Upper lobe of left lung (tissue), 6 donors: Measurements from ENCODE around the gene BABAM2. TPM values are rescaled to one million over a fixed set of nuclear protein-coding genes. Genes with fewer than 3 reads are reported as not detected.

Experiments used
- ATAC-seq, 2 donors: fragments of 200-7000 bp; cut with Tn5 transposase; one replicate each; pipeline ENCODE4 v1.9.1; 2022; ENCODE audit warnings: mild to moderate bottlenecking in 2 of 2, moderate library complexity in 2 of 2; ENCODE audit not compliant: low FRiP score in 2 of 2
- DNase-seq, 2 donors: peaks; one replicate each; pipeline ENCODE4 v3.0.0-alpha.2; 2019 to 2020
- H3K27ac ChIP-seq, 4 donors: fragments of 200-600 bp; sonication (generic); one replicate each; pipeline ENCODE4 v1.5.1; 2016 to 2019
- H3K27me3 ChIP-seq, 4 donors: fragments of 200-600 bp; sonication (generic); one replicate each; pipeline ENCODE4 v1.5.1; 2017 to 2019
- H3K36me3 ChIP-seq, 4 donors: fragments of 200-600 bp; sonication (generic); one replicate each; pipeline ENCODE4 v1.5.1; 2016 to 2019
- H3K4me1 ChIP-seq, 4 donors: fragments of 200-600 bp; sonication (generic); one replicate each; pipeline ENCODE4 v1.5.1; 2018 to 2019
- H3K4me3 ChIP-seq, 4 donors: fragments of 200-600 bp; sonication (generic); one replicate each; pipeline ENCODE4 v1.5.1; 2017 to 2019; ENCODE audit warnings: mild to moderate bottlenecking in 2 of 4, moderate library complexity in 1 of 4
- H3K9me3 ChIP-seq, 4 donors: fragments of 200-600 bp; sonication (generic); one replicate each; pipeline ENCODE4 v1.5.1; 2018 to 2019
- CTCF ChIP-seq, 6 experiments: fragments of 450-650 bp in 4 of 6; fragments of 200-600 bp in 2 of 6; sonication (generic) in 2 of 6; IDR thresholded peaks; one replicate each; pipeline ENCODE4 v1.5.1; 2016 to 2019; ENCODE audit warnings: antibody characterized with exemption in 6 of 6
- EP300 ChIP-seq, 4 donors: sonication (generic); formaldehyde crosslinking; IDR thresholded peaks; one replicate each; pipeline ENCODE4 v1.5.1; 2017; ENCODE audit warnings: antibody characterized with exemption in 4 of 4, control low read depth in 2 of 4
- POLR2A ChIP-seq, 4 donors: fragments of 450-650 bp; IDR thresholded peaks; one replicate each; pipeline ENCODE4 v1.5.1; 2016 to 2017; ENCODE audit warnings: antibody characterized with exemption in 4 of 4, mild to moderate bottlenecking in 2 of 4
- POLR2AphosphoS5 ChIP-seq, 2 donors: sonication (generic); formaldehyde crosslinking; IDR thresholded peaks; one replicate each; pipeline ENCODE4 v1.5.1; 2017; ENCODE audit warnings: antibody characterized with exemption in 2 of 2
- WGBS, 2 donors: methylation state at CpG; one replicate each; pipeline ENCODE4 v1.1.5; 2017 to 2018; 5-methylcytosine and 5-hydroxymethylcytosine counted together
- total RNA-seq, 6 donors: library from RNA; depleted of rRNA in 4 of 6; stranded (reverse); fragments of >200 nt in 4 of 6; gene quantifications; one replicate each; pipeline versions ENCODE4 v1.1.0 to v1.2.1, GENCODE V29; 2016 to 2021
- donor health status: DM: no; HTN: no; CAD: no; lungs with moderate emphysema.
- donor health status: DM: no; HTN: yes; CAD: no; lungs with severe emphysema.

BABAM2 gene
- total RNA-seq, 6 donors from 2014 or later: 23.0 to 44.0 (median 38.2) TPM

- Histone ChIP-seq H3K9me3 (no peaks in the 10 kb centered on the region), H3K27ac (no peak overlapping the region), H3K27me3 (no peaks in the 10 kb centered on the region), H3K4me3 (no peak overlapping the region), H3K4me1 (no peaks in the 10 kb centered on the region), H3K36me3 (peaks cover 0 to 18% (median 0%) of the 10 kb centered on the region in 4 donors)
- TF ChIP-seq POLR2A (IDR thresholded peaks at IDR 0.05) (no peak), EP300 (IDR thresholded peaks at IDR 0.05) (no peak), POLR2AphosphoS5 (IDR thresholded peaks at IDR 0.05) (no peak), CTCF (IDR thresholded peaks at IDR 0.05) (no peak)
- DNase-seq: no peak
- no peak for ATAC-seq
- WGBS, 2 donors: 30 to 39% methylated on average over 1 of the region's 1 CpG
Measured at GRCh38 chr2:28247290-28247689, 356.8 kb downstream of the BABAM2 start.

- DNase-seq (no peak), ATAC-seq (no peak)
- H3K27me3 ChIP-seq: no peaks in the 10 kb centered on the region
- no peaks in the 10 kb centered on the region for H3K4me1 ChIP-seq
- H3K9me3 ChIP-seq: no peaks in the 10 kb centered on the region
- no peak overlapping the region for H3K27ac ChIP-seq
- no peak overlapping the region for H3K4me3 ChIP-seq
- H3K36me3 ChIP-seq: peaks cover 0 to 18% (median 0%) of the 10 kb centered on the region in 4 donors
- TF ChIP-seq CTCF (IDR thresholded peaks at IDR 0.05): no peak
- no peak for TF ChIP-seq POLR2A (IDR thresholded peaks at IDR 0.05)
- TF ChIP-seq POLR2AphosphoS5 (IDR thresholded peaks at IDR 0.05): no peak
- TF ChIP-seq EP300 (IDR thresholded peaks at IDR 0.05): no peak
Measured at GRCh38 chr2:28247734-28248133, 357.2 kb downstream of the BABAM2 start.

- no peak for ATAC-seq
- no peak for DNase-seq
Measured at GRCh38 chr2:28248511-28248910, 358.0 kb downstream of the BABAM2 start.

GRCh38 chr2:28250006-28250405 lies 359.5 kb downstream of the BABAM2 start:
- no peaks in the 10 kb centered on the region for H3K4me1 ChIP-seq
- TF ChIP-seq POLR2AphosphoS5 (IDR thresholded peaks at IDR 0.05) (no peak), EP300 (IDR thresholded peaks at IDR 0.05) (no peak), POLR2A (IDR thresholded peaks at IDR 0.05) (no peak), CTCF (IDR thresholded peaks at IDR 0.05) (no peak)
- no peak overlapping the region for H3K27ac ChIP-seq
- H3K27me3 ChIP-seq: no peaks in the 10 kb centered on the region
- peaks cover 0 to 12% (median 0%) of the 10 kb centered on the region in 4 donors for H3K36me3 ChIP-seq
- no peaks in the 10 kb centered on the region for H3K9me3 ChIP-seq
- ATAC-seq (no peak), DNase-seq (no peak)
- WGBS, 2 donors: 92 to 97% methylated on average over 4 of the region's 4 CpGs
- H3K4me3 ChIP-seq: no peak overlapping the region

More at GRCh38 chr2:28248511-28248910, 358.0 kb downstream of the BABAM2 start:
- no peak overlapping the region for H3K27ac ChIP-seq
- no peaks in the 10 kb centered on the region for H3K27me3 ChIP-seq
- 96 to 97% methylated on average over 2 of the region's 2 CpGs for WGBS, 2 donors
- H3K9me3 ChIP-seq: no peaks in the 10 kb centered on the region
- H3K36me3 ChIP-seq: peaks cover 0 to 18% (median 0%) of the 10 kb centered on the region in 4 donors
- no peak overlapping the region for H3K4me3 ChIP-seq
- TF ChIP-seq EP300 (IDR thresholded peaks at IDR 0.05) (no peak), CTCF (IDR thresholded peaks at IDR 0.05) (no peak), POLR2A (IDR thresholded peaks at IDR 0.05) (no peak), POLR2AphosphoS5 (IDR thresholded peaks at IDR 0.05) (no peak)
- no peaks in the 10 kb centered on the region for H3K4me1 ChIP-seq

- ATAC-seq: no peak
- Histone ChIP-seq H3K4me3 (no peak overlapping the region), H3K27me3 (no peaks in the 10 kb centered on the region), H3K4me1 (no peaks in the 10 kb centered on the region), H3K9me3 (no peaks in the 10 kb centered on the region), H3K27ac (no peak overlapping the region), H3K36me3 (peaks cover 0 to 1% (median 0%) of the 10 kb centered on the region in 4 donors)
- no peak for DNase-seq
- TF ChIP-seq CTCF (IDR thresholded peaks at IDR 0.05): no peak
- no peak for TF ChIP-seq POLR2A (IDR thresholded peaks at IDR 0.05)
- TF ChIP-seq POLR2AphosphoS5 (IDR thresholded peaks at IDR 0.05): no peak
- no peak for TF ChIP-seq EP300 (IDR thresholded peaks at IDR 0.05)
- WGBS, 2 donors: 74 to 88% methylated on average over 8 of the region's 8 CpGs
Measured at GRCh38 chr2:28251337-28251736, 360.8 kb downstream of the BABAM2 start.
